Vagina (tissue), 2 donors: ENCODE data around the gene GNAL. TPM values are rescaled to one million over a fixed set of nuclear protein-coding genes. Genes with fewer than 3 reads are reported as not detected.

Source experiments
- DNase-seq, 2 donors: peaks; one replicate each; pipeline ENCODE4 v3.0.0-alpha.2; 2017; ENCODE audit errors: extremely low spot score in 2 of 2
- H3K27ac ChIP-seq: fragments of 200-600 bp; sonication (generic); one replicate; pipeline ENCODE4 v1.5.1; 2019
- H3K27me3 ChIP-seq: fragments of 200-600 bp; sonication (generic); one replicate; pipeline ENCODE4 v1.5.1; 2019
- H3K36me3 ChIP-seq, 2 donors: fragments of 200-600 bp; sonication (generic); one replicate each; pipeline ENCODE4 v1.5.1; 2017 to 2019
- H3K4me1 ChIP-seq: fragments of 200-600 bp; sonication (generic); one replicate; pipeline ENCODE4 v1.5.1; 2019
- H3K4me3 ChIP-seq, 2 donors: fragments of 200-600 bp; sonication (generic); 1 replicate in 1 of 2; 2 replicates in 1 of 2; pipeline ENCODE4 v1.5.1; 2016 to 2019
- H3K9me3 ChIP-seq: fragments of 200-600 bp; sonication (generic); one replicate; pipeline ENCODE4 v1.5.1; 2019
- CTCF ChIP-seq, 3 experiments: fragments of 450-650 bp in 2 of 3; fragments of 200-600 bp in 1 of 3; sonication (generic) in 1 of 3; IDR thresholded peaks; one replicate each; pipeline ENCODE4 v1.5.1; 2017 to 2019; ENCODE audit warnings: antibody characterized with exemption in 3 of 3, mild to moderate bottlenecking in 2 of 3, moderate library complexity in 2 of 3
- POLR2A ChIP-seq, 2 donors: fragments of 450-650 bp; IDR thresholded peaks; one replicate each; pipeline ENCODE4 v1.6.1; 2017; ENCODE audit warnings: antibody characterized with exemption in 2 of 2, mild to moderate bottlenecking in 2 of 2, moderate library complexity in 2 of 2
- POLR2AphosphoS5 ChIP-seq, 2 donors: sonication (generic); formaldehyde crosslinking; IDR thresholded peaks; one replicate each; pipeline ENCODE4 v1.9.0; 2017; ENCODE audit warnings: antibody characterized with exemption in 2 of 2, mild to moderate bottlenecking in 2 of 2, low read depth in 1 of 2; ENCODE audit not compliant: insufficient read depth in 1 of 2
- intact Hi-C: fragments of 100-400 bp; cut with DNase I; formaldehyde crosslinking; loops from one replicate; pipeline ENCODE4 v1.15.1; 2023
- total RNA-seq: library from RNA; depleted of rRNA; stranded (reverse); fragments of >200 nt; gene quantifications from one replicate; pipeline ENCODE4 v1.2.3, GENCODE V29; 2016

GNAL gene
- total RNA-seq, 1 donor from 2014 or later = 23.3 TPM

GRCh38 chr18:11826836-11827235 is 137.8 kb downstream of the GNAL start:
- intact Hi-C loops = no loop called here
- Histone ChIP-seq H3K9me3 (no peaks in the 10 kb centered on the region), H3K27me3 (no peaks in the 10 kb centered on the region), H3K36me3 (no peaks in the 10 kb centered on the region), H3K4me1 (no peaks in the 10 kb centered on the region), H3K4me3 (no peak overlapping the region), H3K27ac (no peak overlapping the region)
- no peak for DNase-seq
- no peak for TF ChIP-seq POLR2AphosphoS5 (IDR thresholded peaks at IDR 0.05; ENCODE audit: insufficient read depth in 1 of 2, low read depth in 1 of 2)

- no peak for DNase-seq
- TF ChIP-seq POLR2A (IDR thresholded peaks at IDR 0.05) (no peak), CTCF (IDR thresholded peaks at IDR 0.05) (no peak), POLR2AphosphoS5 (IDR thresholded peaks at IDR 0.05; ENCODE audit: insufficient read depth in 1 of 2, low read depth in 1 of 2) (no peak)
- Histone ChIP-seq H3K36me3 (no peaks in the 10 kb centered on the region), H3K9me3 (no peaks in the 10 kb centered on the region), H3K4me3 (no peak overlapping the region), H3K27ac (no peak overlapping the region), H3K27me3 (no peaks in the 10 kb centered on the region), H3K4me1 (no peaks in the 10 kb centered on the region)
- intact Hi-C loops = no loop called here
Observed at GRCh38 chr18:11828786-11829432, 139.8 kb downstream of the GNAL start.

- Histone ChIP-seq H3K9me3 (no peaks in the 10 kb centered on the region), H3K36me3 (no peaks in the 10 kb centered on the region), H3K4me3 (no peak overlapping the region), H3K4me1 (no peaks in the 10 kb centered on the region), H3K27ac (no peak overlapping the region), H3K27me3 (no peaks in the 10 kb centered on the region)
- TF ChIP-seq CTCF (IDR thresholded peaks at IDR 0.05) (no peak), POLR2AphosphoS5 (IDR thresholded peaks at IDR 0.05; ENCODE audit: insufficient read depth in 1 of 2, low read depth in 1 of 2) (no peak), POLR2A (IDR thresholded peaks at IDR 0.05) (no peak)
- intact Hi-C loops = no loop called here
- no peak for DNase-seq
Observed at GRCh38 chr18:11830585-11830984, 141.5 kb downstream of the GNAL start.

GRCh38 chr18:11831921-11832320 is 142.9 kb downstream of the GNAL start:
- no peak for TF ChIP-seq POLR2AphosphoS5 (IDR thresholded peaks at IDR 0.05; ENCODE audit: insufficient read depth in 1 of 2, low read depth in 1 of 2)
- TF ChIP-seq CTCF (IDR thresholded peaks at IDR 0.05) = no peak
- no peak for TF ChIP-seq POLR2A (IDR thresholded peaks at IDR 0.05)
- Histone ChIP-seq H3K4me1 (no peaks in the 10 kb centered on the region), H3K27me3 (no peaks in the 10 kb centered on the region), H3K4me3 (no peak overlapping the region), H3K36me3 (no peaks in the 10 kb centered on the region), H3K9me3 (no peaks in the 10 kb centered on the region), H3K27ac (no peak overlapping the region)
- intact Hi-C loops = no loop called here
- DNase-seq = no peak

GRCh38 chr18:11834772-11835171 is 145.7 kb downstream of the GNAL start:
- Histone ChIP-seq H3K27me3 (no peaks in the 10 kb centered on the region), H3K4me1 (no peaks in the 10 kb centered on the region), H3K9me3 (no peaks in the 10 kb centered on the region), H3K4me3 (no peak overlapping the region), H3K36me3 (no peaks in the 10 kb centered on the region), H3K27ac (no peak overlapping the region)
- intact Hi-C loops = no loop called here
- DNase-seq = no peak
- no peak for TF ChIP-seq CTCF (IDR thresholded peaks at IDR 0.05)
- TF ChIP-seq POLR2A (IDR thresholded peaks at IDR 0.05) = no peak
- TF ChIP-seq POLR2AphosphoS5 (IDR thresholded peaks at IDR 0.05; ENCODE audit: insufficient read depth in 1 of 2, low read depth in 1 of 2) = no peak
